GM12878 (cell line): Measurements from ENCODE around the gene ANO4. TPM values are rescaled to one million over a fixed set of nuclear protein-coding genes. Genes with fewer than 3 reads are reported as not detected.

ENCODE experiments used
- ATAC-seq: fragments of 200-7000 bp; cut with Tn5 transposase; 3 replicates; pipeline ENCODE4 v1.9.1; 2020; ENCODE audit warnings: mild to moderate bottlenecking, moderate library complexity
- BruUV-seq: library from RNA; stranded (reverse); fragments of 400-500 nt; replicated peaks from 2 replicates; lab custom pipeline; 2021; lab: Mats Ljungman, UMichigan
- CTCF ChIA-PET: fragments of 300-600 bp; sonication (Branson Sonifier 250); formaldehyde crosslinking; extraction: SDS; loops from one replicate; lab custom pipeline; 2021; ENCODE audit warnings: inconsistent platforms; lab: Yijun Ruan, JAX
- POLR2A ChIA-PET: fragments of 350-600 bp; formaldehyde crosslinking; extraction: SDS; loops from one replicate; lab custom pipeline; 2021; ENCODE audit warnings: inconsistent platforms; lab: Charles Lee
- RAD21 ChIA-PET: fragments of 300-600 bp; sonication (Branson Sonifier 250); formaldehyde crosslinking; loops from one replicate; lab custom pipeline; 2023; ENCODE audit warnings: antibody characterized with exemption; ENCODE audit not compliant: unreplicated experiment; lab: Charles Lee
- SMC1A ChIA-PET: fragments of 300-600 bp; sonication (Branson Sonifier 250); formaldehyde crosslinking; loops from one replicate; lab custom pipeline; 2023; ENCODE audit not compliant: unreplicated experiment, uncharacterized antibody; lab: Charles Lee
- DNase-seq: peaks from one replicate; pipeline ENCODE4 v3.0.0-alpha.2; 2011; ENCODE audit warnings: low read depth, low spot score
- FAIRE-seq: peaks from 3 replicates; lab custom pipeline; 2011; peaks lifted over from hg19 to GRCh38; lab: Jason Lieb, UNC
- H2AFZ ChIP-seq: 2 replicates; pipeline ENCODE4 v1.6.0; 2011; ENCODE audit warnings: low read depth, low read length, control low read depth; ENCODE audit not compliant: control insufficient read depth
- H3K27ac ChIP-seq: 2 replicates; pipeline ENCODE4 v1.5.1; 2011; ENCODE audit warnings: control low read depth; ENCODE audit not compliant: control insufficient read depth, insufficient read depth
- H3K27me3 ChIP-seq, 2 experiments: replicated peaks in 1 of 2; 2 replicates each; pipeline versions ENCODE4 v1.6.0 to v1.6.1; 2011; ENCODE audit warnings: low read length in 1 of 2; ENCODE audit not compliant: control insufficient read depth in 2 of 2, insufficient read depth in 2 of 2
- H3K36me3 ChIP-seq, 2 experiments: 2 replicates each; pipeline ENCODE4 v1.5.1; 2011; ENCODE audit warnings: low read length in 1 of 2; ENCODE audit not compliant: control insufficient read depth in 2 of 2, insufficient read depth in 2 of 2
- H3K4me1 ChIP-seq: 2 replicates; pipeline ENCODE4 v1.6.1; 2011; ENCODE audit warnings: mild to moderate bottlenecking, low read length, moderate library complexity, mixed read lengths; ENCODE audit not compliant: control insufficient read depth, insufficient read depth
- H3K4me2 ChIP-seq: 2 replicates; pipeline ENCODE4 v1.6.0; 2011; ENCODE audit warnings: control low read depth; ENCODE audit not compliant: control insufficient read depth, insufficient read depth
- H3K4me3 ChIP-seq: fragments of 200-600 bp; sonication (generic); 2 replicates; pipeline ENCODE4 v1.5.1; 2016
- H3K79me2 ChIP-seq: 2 replicates; pipeline ENCODE4 v1.6.0; 2011; ENCODE audit warnings: low read length; ENCODE audit not compliant: control insufficient read depth, insufficient read depth
- H3K9ac ChIP-seq: 2 replicates; pipeline ENCODE4 v1.8.0; 2011; ENCODE audit warnings: low read length, control low read depth, mixed read lengths; ENCODE audit not compliant: control insufficient read depth, insufficient read depth
- H3K9me3 ChIP-seq: replicated peaks from 3 replicates; pipeline ENCODE4 v1.5.1; 2011; ENCODE audit warnings: mild to moderate bottlenecking, low read length; ENCODE audit not compliant: control insufficient read depth, insufficient read depth
- H4K20me1 ChIP-seq: 2 replicates; pipeline ENCODE4 v1.6.0; 2011; ENCODE audit not compliant: control insufficient read depth, insufficient read depth
- CBX5 ChIP-seq: sonication (generic); IDR thresholded peaks from 2 replicates; pipeline ENCODE4 v1.6.1; 2016; ENCODE audit warnings: low read depth, moderate library complexity, mild to moderate bottlenecking, inconsistent platforms
- FOS ChIP-seq: IDR thresholded peaks from 3 replicates; pipeline ENCODE4 v1.6.1; 2011; ENCODE audit warnings: borderline replicate concordance; ENCODE audit not compliant: insufficient read length; ENCODE audit errors: extremely low read depth
- GATAD2B ChIP-seq: fragments of 450-650 bp; conservative IDR thresholded peaks from 2 replicates; pipeline ENCODE4 v1.6.1; 2017; ENCODE audit warnings: low read depth, mild to moderate bottlenecking, moderate library complexity
- HDGF ChIP-seq: fragments of 450-650 bp; IDR thresholded peaks from 2 replicates; pipeline ENCODE4 v1.6.1; 2016; ENCODE audit warnings: antibody characterized with exemption
- MEF2A ChIP-seq: IDR thresholded peaks from 2 replicates; pipeline ENCODE4 v1.6.1; 2011; ENCODE audit warnings: low read depth, mild to moderate bottlenecking, low read length, moderate library complexity; ENCODE audit not compliant: insufficient read depth
- MYC ChIP-seq: IDR thresholded peaks from 2 replicates; pipeline ENCODE4 v1.6.1; 2011; ENCODE audit warnings: mild to moderate bottlenecking, low read length, moderate library complexity, inconsistent platforms; ENCODE audit not compliant: insufficient read depth, insufficient replicate concordance, insufficient read length, severe bottlenecking
- NFYB ChIP-seq: IDR thresholded peaks from 2 replicates; pipeline ENCODE4 v1.6.1; 2011; ENCODE audit warnings: low read depth, mild to moderate bottlenecking, low read length, improper control_type of control experiment, moderate library complexity; ENCODE audit not compliant: insufficient read depth
- NR2C2 ChIP-seq: IDR thresholded peaks from 2 replicates; pipeline ENCODE4 v1.6.1; 2011; ENCODE audit warnings: borderline replicate concordance, low read depth; ENCODE audit not compliant: control insufficient read depth, insufficient read length
- PAX5 ChIP-seq: IDR thresholded peaks from 2 replicates; pipeline ENCODE4 v1.6.1; 2011; ENCODE audit warnings: low read depth, low read length, borderline replicate concordance
- PRDM15 ChIP-seq: fragments of 450-650 bp; formaldehyde crosslinking; IDR thresholded peaks from 2 replicates; pipeline ENCODE4 v1.4.0; 2020; ENCODE audit warnings: mild to moderate bottlenecking, moderate library complexity
- RAD51 ChIP-seq: fragments of 450-650 bp; IDR thresholded peaks from 2 replicates; pipeline ENCODE4 v1.6.1; 2016; ENCODE audit warnings: moderate library complexity, mild to moderate bottlenecking, inconsistent platforms
- RB1 ChIP-seq: fragments of 450-650 bp; formaldehyde crosslinking; IDR thresholded peaks from 2 replicates; pipeline ENCODE4 v1.6.1; 2017; ENCODE audit warnings: mild to moderate bottlenecking, borderline replicate concordance
- RBBP5 ChIP-seq: fragments of 200-600 bp; sonication (generic); conservative IDR thresholded peaks from 2 replicates; pipeline ENCODE4 v1.6.1; 2016
- RCOR1 ChIP-seq: conservative IDR thresholded peaks from 2 replicates; pipeline ENCODE4 v1.6.1; 2012; ENCODE audit warnings: low read depth, low read length, improper control_type of control experiment
- RFX5 ChIP-seq: IDR thresholded peaks from 2 replicates; pipeline ENCODE4 v1.6.1; 2011; ENCODE audit warnings: low read depth, low read length, improper control_type of control experiment
- SIX5 ChIP-seq: IDR thresholded peaks from 2 replicates; pipeline ENCODE4 v1.6.1; 2011; ENCODE audit warnings: mild to moderate bottlenecking, low read depth, low read length, moderate library complexity; ENCODE audit not compliant: severe bottlenecking
- TBL1XR1 ChIP-seq: IDR thresholded peaks from 2 replicates; pipeline ENCODE4 v1.6.1; 2012; ENCODE audit warnings: low read depth, low read length, improper control_type of control experiment
- TCF12 ChIP-seq: IDR thresholded peaks from 2 replicates; pipeline ENCODE4 v1.6.1; 2011; ENCODE audit warnings: low read depth, mild to moderate bottlenecking, low read length
- TCF3 ChIP-seq: IDR thresholded peaks from 2 replicates; pipeline ENCODE4 v1.6.1; 2012; ENCODE audit warnings: low read depth, mild to moderate bottlenecking, low read length, borderline replicate concordance; ENCODE audit not compliant: insufficient read depth
- ZSCAN29 ChIP-seq: fragments of 450-650 bp; IDR thresholded peaks from 2 replicates; pipeline ENCODE4 v1.6.1; 2017; ENCODE audit warnings: mild to moderate bottlenecking, moderate library complexity
- WGBS: methylation state at CpG from one replicate; pipeline ENCODE4 v1.1.6; 2016; ENCODE audit warnings: low lambda C conversion rate; ENCODE audit not compliant: insufficient replicate concordance, insufficient coverage; ENCODE audit errors: missing lambda C conversion rate; 5-methylcytosine and 5-hydroxymethylcytosine counted together
- in situ Hi-C: fragments of 300-500 bp; cut with MboI; formaldehyde crosslinking; loops from 9 replicates; pipeline ENCODE4 v1.14.3; 2018; ENCODE audit warnings: mixed read lengths
- intact Hi-C: fragments of 100-400 bp; cut with micrococcal nuclease; formaldehyde crosslinking; loops from one replicate; pipeline ENCODE4 v1.14.2; 2022; ENCODE audit not compliant: unreplicated experiment
- polyA plus RNA-seq, 11 experiments: library from polyadenylated mRNA; depleted of rRNA in 4 of 11; unstranded in 6 of 11; stranded (reverse) in 5 of 11; fragments of >200 nt; fragmentation: Nextera tagmentation in 4 of 11; fragmentation: Illumina TruSeq in 1 of 11; extraction: Ambion mirVana in 4 of 11; extraction: Trizol in 1 of 11; gene quantifications; 1 replicate in 1 of 11; 2 replicates in 10 of 11; pipeline versions ENCODE4 v1.2.1 to v1.2.3, GENCODE V29; 2011 to 2016; ENCODE audit warnings: inconsistent platforms in 2 of 11, missing spikeins in 2 of 11, low read depth in 1 of 11
- total RNA-seq, 4 experiments: library from RNA; depleted of rRNA in 3 of 4; stranded (reverse); fragments of >200 nt in 3 of 4; fragmentation: Illumina TruSeq in 1 of 4; extraction: Trizol in 1 of 4; gene quantifications; 2 replicates each; pipeline versions ENCODE4 v1.2.1 to v1.2.3, GENCODE V29; 2013 to 2021
- TF ChIP-seq, protein P1 (sequence below): fragments of 450-650 bp; IDR thresholded peaks from 2 replicates; pipeline ENCODE4 v1.6.1; 2016; ENCODE audit warnings: mild to moderate bottlenecking

ANO4 gene
- total and polyA plus RNA-seq, 10 of the 15 experiments (the other 5 are each of a cell fraction or from before 2014, with no cell fraction given), result not detected

GRCh38 chr12:101042211-101042610 is 247.6 kb downstream of the ANO4 start (continued):
- no peak for TF ChIP-seq RCOR1
- TF ChIP-seq CBX5, result no peak
- TF ChIP-seq FOS, result no peak
- TF ChIP-seq TCF12, result no peak
- no peak for TF ChIP-seq TCF3
- TF ChIP-seq SIX5, result no peak
- TF ChIP-seq, all 136 proteins: peak for 0

DNA sequence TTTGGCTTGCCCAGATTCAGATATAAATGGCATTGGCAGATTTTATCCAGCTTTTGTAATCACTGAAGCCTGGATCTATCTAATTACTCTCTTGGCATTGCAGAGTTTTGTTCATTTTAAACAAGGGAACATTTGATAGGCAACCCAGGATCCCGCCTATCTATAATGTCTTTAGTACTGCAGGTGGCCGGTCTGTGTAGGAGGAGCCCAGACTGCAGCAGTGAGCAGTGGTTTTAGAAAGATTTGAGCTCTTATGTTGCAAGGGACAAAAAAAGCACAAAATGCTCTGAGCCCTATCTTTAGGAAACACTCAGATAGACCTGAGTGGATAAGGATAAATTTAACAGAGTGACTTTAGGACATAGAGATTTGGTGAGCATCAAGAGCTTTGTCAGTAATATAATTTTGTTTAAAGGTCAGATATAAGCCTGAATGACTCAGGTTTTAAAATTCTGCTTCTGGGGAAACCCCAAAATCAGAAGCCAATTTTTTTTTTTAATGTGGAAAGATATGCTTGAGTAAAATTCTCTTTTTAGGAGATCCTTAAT is 250.0 kb downstream of the ANO4 start:
- Histone ChIP-seq H3K36me3 (no peaks in the 10 kb centered on the region), H3K9me3 (no peaks in the 10 kb centered on the region), H2AFZ (no peak overlapping the region), H3K27me3 (no peaks in the 10 kb centered on the region), H3K27ac (no peak overlapping the region), H3K9ac (no peak overlapping the region), H4K20me1 (no peaks in the 10 kb centered on the region), H3K4me2 (no peak overlapping the region), H3K79me2 (no peaks in the 10 kb centered on the region), H3K4me1 (no peaks in the 10 kb centered on the region), H3K4me3 (no peak overlapping the region)
- WGBS, result 39% methylated on average over 2 of the region's 2 CpGs
- ChIA-PET POLR2A (no interaction called here), CTCF (interaction anchor here (0.6 kb wide), 1 partner anchor 265 kb away, joined by 5 read pairs; no protein-coding TSS in a partner anchor), RAD21 (no interaction called here), SMC1A (no interaction called here)
- intact Hi-C loops, result no loop called here
- DNase-seq (no peak), FAIRE-seq (no peak), ATAC-seq (no peak)
- in situ Hi-C loops, result no loop called here
- no TSS peak for BruUV-seq
- TF ChIP-seq, protein P1, sequence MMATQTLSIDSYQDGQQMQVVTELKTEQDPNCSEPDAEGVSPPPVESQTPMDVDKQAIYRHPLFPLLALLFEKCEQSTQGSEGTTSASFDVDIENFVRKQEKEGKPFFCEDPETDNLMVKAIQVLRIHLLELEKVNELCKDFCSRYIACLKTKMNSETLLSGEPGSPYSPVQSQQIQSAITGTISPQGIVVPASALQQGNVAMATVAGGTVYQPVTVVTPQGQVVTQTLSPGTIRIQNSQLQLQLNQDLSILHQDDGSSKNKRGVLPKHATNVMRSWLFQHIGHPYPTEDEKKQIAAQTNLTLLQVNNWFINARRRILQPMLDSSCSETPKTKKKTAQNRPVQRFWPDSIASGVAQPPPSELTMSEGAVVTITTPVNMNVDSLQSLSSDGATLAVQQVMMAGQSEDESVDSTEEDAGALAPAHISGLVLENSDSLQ, result no peak
- TF ChIP-seq PRDM15 (CRISPR knock-in tag) (no peak), RFX5 (no peak), HDGF (no peak), RAD51 (no peak), MEF2A (no peak), RB1 (no peak), ZSCAN29 (no peak), RBBP5 (no peak), NFYB (no peak), GATAD2B (no peak), SIX5 (no peak), NR2C2 (no peak), MYC (no peak), PAX5 (no peak), TBL1XR1 (no peak)
